OCI-LY7 (cell line): ENCODE results near the gene SETD7. TPM values are rescaled to one million over a fixed set of nuclear protein-coding genes. Genes with fewer than 3 reads are reported as not detected.

ENCODE experiments used
- BruUV-seq: library from RNA; stranded (reverse); fragments of 400-500 nt; replicated peaks from 2 replicates; lab custom pipeline; 2021; lab: Mats Ljungman, UMichigan
- CTCF ChIA-PET: fragments of 300-600 bp; sonication (Branson Sonifier 250); formaldehyde crosslinking; loops from one replicate; lab custom pipeline; 2022; ENCODE audit warnings: antibody characterized with exemption; ENCODE audit not compliant: unreplicated experiment; lab: Charles Lee
- POLR2A ChIA-PET: fragments of 300-600 bp; sonication (Branson Sonifier 250); formaldehyde crosslinking; loops from one replicate; lab custom pipeline; 2022; ENCODE audit warnings: antibody characterized with exemption; lab: Charles Lee
- DNase-seq: peaks from one replicate; pipeline ENCODE4 v3.0.0-alpha.2; 2015; ENCODE audit warnings: low spot score
- H2AFZ ChIP-seq: fragments of 200-600 bp; sonication (generic), shearing (Covaris generic); 2 replicates; pipeline ENCODE4 v1.6.1; 2014; ENCODE audit warnings: mild to moderate bottlenecking, antibody characterized with exemption, low read length, moderate library complexity
- H3K27ac ChIP-seq: fragments of 200-600 bp; sonication (generic); 2 replicates; pipeline ENCODE4 v1.5.1; 2014; ENCODE audit warnings: mixed run types, low read depth, mild to moderate bottlenecking, moderate library complexity, low read length, inconsistent platforms; ENCODE audit not compliant: poor library complexity, severe bottlenecking
- H3K36me3 ChIP-seq: fragments of 200-600 bp; sonication (generic); 2 replicates; pipeline ENCODE4 v1.6.1; 2014; ENCODE audit warnings: mild to moderate bottlenecking, antibody characterized with exemption, low read length, moderate library complexity, mixed read lengths; ENCODE audit not compliant: insufficient read depth
- H3K4me1 ChIP-seq: fragments of 200-600 bp; sonication (generic); 2 replicates; pipeline ENCODE4 v1.5.1; 2014; ENCODE audit warnings: mild to moderate bottlenecking, low read length; ENCODE audit not compliant: insufficient read depth, poor library complexity, severe bottlenecking
- H3K4me2 ChIP-seq: fragments of 200-600 bp; sonication (generic); 2 replicates; pipeline ENCODE4 v1.6.1; 2014; ENCODE audit warnings: mild to moderate bottlenecking, low read length
- H3K4me3 ChIP-seq: fragments of 200-600 bp; sonication (generic); 2 replicates; pipeline ENCODE4 v1.5.1; 2014; ENCODE audit warnings: mild to moderate bottlenecking, low read depth, low read length; ENCODE audit not compliant: poor library complexity, severe bottlenecking
- H3K79me2 ChIP-seq: fragments of 200-600 bp; sonication (generic); 2 replicates; pipeline ENCODE4 v1.6.1; 2016; ENCODE audit warnings: low read depth, mild to moderate bottlenecking, low read length, moderate library complexity, mixed read lengths; ENCODE audit not compliant: insufficient read depth
- H3K9me2 ChIP-seq: fragments of 200-600 bp; sonication (generic); 2 replicates; pipeline ENCODE4 v1.6.1; 2016; ENCODE audit warnings: mild to moderate bottlenecking, low read length, mixed read lengths; ENCODE audit not compliant: insufficient read depth
- H3K9me3 ChIP-seq: fragments of 200-600 bp; sonication (generic); 2 replicates; pipeline ENCODE4 v1.6.1; 2014; ENCODE audit warnings: mild to moderate bottlenecking, mixed run types, low read length, mixed read lengths
- H4K20me1 ChIP-seq: fragments of 200-600 bp; sonication (generic); 2 replicates; pipeline ENCODE4 v1.6.1; 2014; ENCODE audit warnings: mild to moderate bottlenecking, antibody characterized with exemption, low read length, moderate library complexity, mixed read lengths; ENCODE audit not compliant: insufficient read depth
- EZH2phosphoT487 ChIP-seq: fragments of 200-600 bp; sonication (generic); IDR thresholded peaks from 2 replicates; pipeline ENCODE4 v1.6.1; 2018; ENCODE audit warnings: low read depth, borderline replicate concordance, mild to moderate bottlenecking, mixed run types, antibody characterized with exemption, low read length, moderate library complexity, mixed read lengths
- intact Hi-C: fragments of 100-400 bp; cut with micrococcal nuclease; formaldehyde crosslinking; loops from one replicate; pipeline ENCODE4 v1.10.0; 2022; ENCODE audit not compliant: unreplicated experiment
- total RNA-seq, 2 experiments: library from RNA; depleted of rRNA in 1 of 2; stranded (reverse); fragments of >200 nt in 1 of 2; shearing (Covaris generic) in 1 of 2; gene quantifications; 2 replicates each; pipeline ENCODE4 v1.2.3, GENCODE V29; 2014 to 2022
- TF ChIP-seq, protein P1 (sequence below): fragments of 200-600 bp; sonication (generic); conservative IDR thresholded peaks from 2 replicates; pipeline ENCODE4 v1.5.1; 2014; ENCODE audit warnings: mild to moderate bottlenecking, antibody characterized with exemption, low read length, moderate library complexity, mixed read lengths

SETD7 gene
- total RNA-seq, 2 experiments from 2014 or later, result 17.6 to 37.3 TPM

DNA sequence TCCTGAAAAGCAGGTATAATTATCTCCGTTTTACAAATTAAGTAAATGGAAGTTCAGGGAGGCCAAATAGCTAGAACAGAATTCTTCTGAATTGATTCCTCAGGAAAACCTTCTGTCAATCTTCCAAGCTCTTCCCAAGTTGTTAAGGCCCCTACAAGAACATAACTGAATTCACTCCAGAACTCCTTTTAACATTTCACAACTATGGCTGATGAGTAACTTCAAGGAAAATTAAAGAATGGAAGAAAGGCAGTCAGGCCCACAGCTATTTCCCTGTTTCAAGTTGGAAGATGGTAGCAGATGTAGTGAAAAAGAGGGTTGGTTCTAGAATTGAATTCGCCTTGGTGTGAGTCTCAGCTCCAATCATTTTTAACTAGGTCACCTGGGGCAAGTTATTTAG is 15.9 kb downstream of the SETD7 start:
- no peak for DNase-seq
- no peak overlapping the region for H3K4me3 ChIP-seq
- no peak overlapping the region for H2AFZ ChIP-seq
- peaks cover 84% of the 10 kb centered on the region for H3K36me3 ChIP-seq
- TF ChIP-seq, protein P1, sequence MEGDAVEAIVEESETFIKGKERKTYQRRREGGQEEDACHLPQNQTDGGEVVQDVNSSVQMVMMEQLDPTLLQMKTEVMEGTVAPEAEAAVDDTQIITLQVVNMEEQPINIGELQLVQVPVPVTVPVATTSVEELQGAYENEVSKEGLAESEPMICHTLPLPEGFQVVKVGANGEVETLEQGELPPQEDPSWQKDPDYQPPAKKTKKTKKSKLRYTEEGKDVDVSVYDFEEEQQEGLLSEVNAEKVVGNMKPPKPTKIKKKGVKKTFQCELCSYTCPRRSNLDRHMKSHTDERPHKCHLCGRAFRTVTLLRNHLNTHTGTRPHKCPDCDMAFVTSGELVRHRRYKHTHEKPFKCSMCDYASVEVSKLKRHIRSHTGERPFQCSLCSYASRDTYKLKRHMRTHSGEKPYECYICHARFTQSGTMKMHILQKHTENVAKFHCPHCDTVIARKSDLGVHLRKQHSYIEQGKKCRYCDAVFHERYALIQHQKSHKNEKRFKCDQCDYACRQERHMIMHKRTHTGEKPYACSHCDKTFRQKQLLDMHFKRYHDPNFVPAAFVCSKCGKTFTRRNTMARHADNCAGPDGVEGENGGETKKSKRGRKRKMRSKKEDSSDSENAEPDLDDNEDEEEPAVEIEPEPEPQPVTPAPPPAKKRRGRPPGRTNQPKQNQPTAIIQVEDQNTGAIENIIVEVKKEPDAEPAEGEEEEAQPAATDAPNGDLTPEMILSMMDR, result no peak
- TF ChIP-seq EZH2phosphoT487, result no peak
- no peaks in the 10 kb centered on the region for H3K4me1 ChIP-seq
- H3K9me2 ChIP-seq, result no peaks in the 10 kb centered on the region
- no TSS peak for BruUV-seq
- intact Hi-C loops, result no loop called here
- ChIA-PET POLR2A (interaction anchor here (0.6 to 0.7 kb wide), 2 partner anchors 9 to 513 kb away, joined by 3 read pairs; no protein-coding TSS in a partner anchor), CTCF (no interaction called here)
- H4K20me1 ChIP-seq, result no peaks in the 10 kb centered on the region
- H3K79me2 ChIP-seq, result peaks cover 56% of the 10 kb centered on the region; the same call in 1 of the 2 replicates
- H3K27ac ChIP-seq, result no peak overlapping the region
- H3K4me2 ChIP-seq, result no peak overlapping the region
- H3K9me3 ChIP-seq, result no peaks in the 10 kb centered on the region

DNA sequence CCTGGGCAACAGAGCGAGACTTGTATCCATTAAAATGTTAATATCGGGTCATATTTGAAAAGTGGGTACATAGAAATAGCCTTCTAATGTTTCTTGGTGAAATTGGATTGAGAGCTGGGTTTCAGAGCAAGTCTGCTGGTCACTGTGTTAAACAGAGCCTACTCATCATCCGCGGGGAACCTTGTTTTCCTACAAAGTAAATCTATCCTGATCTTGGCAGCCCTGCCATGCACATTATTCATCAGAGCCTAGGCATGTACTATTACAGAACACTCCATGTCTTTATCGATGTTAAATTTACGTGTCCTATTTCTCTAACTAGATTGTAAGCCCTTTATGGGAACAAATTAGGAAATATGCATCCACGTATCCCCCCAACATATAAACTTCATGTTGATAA is 18.7 kb downstream of the SETD7 start:
- Histone ChIP-seq H3K9me2 (no peaks in the 10 kb centered on the region), H3K9me3 (no peaks in the 10 kb centered on the region), H3K4me1 (no peaks in the 10 kb centered on the region), H4K20me1 (no peaks in the 10 kb centered on the region), H2AFZ (no peak overlapping the region), H3K36me3 (peaks cover 89% of the 10 kb centered on the region), H3K4me2 (no peak overlapping the region), H3K79me2 (peaks cover 51% of the 10 kb centered on the region; the same call in 1 of the 2 replicates), H3K4me3 (no peak overlapping the region), H3K27ac (no peak overlapping the region)
- CTCF ChIA-PET, result no interaction called here
- TF ChIP-seq EZH2phosphoT487, result no peak
- TF ChIP-seq, protein P1, result no peak
- POLR2A ChIA-PET, result no interaction called here
- no peak for DNase-seq
- BruUV-seq, result no TSS peak
- intact Hi-C loops, result no loop called here

DNA sequence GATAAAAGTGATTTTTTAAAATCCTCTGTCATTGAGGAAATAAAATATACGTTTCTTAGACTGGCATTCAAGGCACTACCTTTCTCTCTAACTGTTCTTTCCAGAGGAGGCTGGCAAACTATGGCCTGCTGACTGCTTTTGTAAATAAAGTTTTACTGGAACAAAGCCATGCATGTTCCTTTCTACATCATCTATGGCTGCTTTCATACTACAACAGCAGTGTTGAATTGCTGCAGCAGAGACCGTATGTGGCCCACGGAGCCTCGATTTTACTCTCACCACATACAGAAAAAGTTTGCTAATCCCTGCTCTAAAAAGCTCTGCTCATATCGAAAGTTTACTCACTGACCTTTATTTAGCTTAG is 20.2 kb downstream of the SETD7 start:
- no peak overlapping the region for H3K4me2 ChIP-seq
- CTCF ChIA-PET, result no interaction called here
- POLR2A ChIA-PET, result no interaction called here
- H3K79me2 ChIP-seq, result peaks cover 41% of the 10 kb centered on the region; the same call in 1 of the 2 replicates
- TF ChIP-seq, protein P1, result no peak
- TF ChIP-seq EZH2phosphoT487, result no peak
- no peak for DNase-seq
- no peak overlapping the region for H3K27ac ChIP-seq
- H4K20me1 ChIP-seq, result no peaks in the 10 kb centered on the region
- H2AFZ ChIP-seq, result no peak overlapping the region
- H3K4me3 ChIP-seq, result no peak overlapping the region
- intact Hi-C loops, result no loop called here
- H3K9me3 ChIP-seq, result no peaks in the 10 kb centered on the region
- no TSS peak for BruUV-seq
- H3K36me3 ChIP-seq, result peaks cover 89% of the 10 kb centered on the region
- no peaks in the 10 kb centered on the region for H3K9me2 ChIP-seq
- H3K4me1 ChIP-seq, result no peaks in the 10 kb centered on the region
